PFSK-1 (cell line): ENCODE data around the gene TAC4.

Source experiments
- FOXP2 ChIP-seq: optimal IDR thresholded peaks from 2 replicates; pipeline ENCODE3; 2011; ENCODE audit warnings: borderline replicate concordance, control low read depth, inconsistent platforms; ENCODE audit not compliant: insufficient read depth; ENCODE audit errors: extremely low read length, extremely low read depth
- POLR2AphosphoS5 ChIP-seq: IDR thresholded peaks from 2 replicates; pipeline ENCODE4 v1.6.1; 2012; ENCODE audit warnings: low read depth, mild to moderate bottlenecking, control low read depth, low read length, moderate library complexity
- SIN3A ChIP-seq: IDR thresholded peaks from 2 replicates; pipeline ENCODE4 v1.6.1; 2012; ENCODE audit warnings: mild to moderate bottlenecking, low read length, moderate library complexity, borderline replicate concordance; ENCODE audit not compliant: insufficient read depth
- TAF1 ChIP-seq: IDR thresholded peaks from 2 replicates; pipeline ENCODE4 v1.6.1; 2012; ENCODE audit warnings: low read length, control low read depth, borderline replicate concordance; ENCODE audit not compliant: insufficient read depth
- TF ChIP-seq, protein P1 (sequence below), 2 experiments: IDR thresholded peaks; 2 replicates each; pipeline versions ENCODE4 v1.6.1 to v1.8.0; 2011 to 2012; ENCODE audit warnings: low read depth in 2 of 2, low read length in 2 of 2, control low read depth in 1 of 2, inconsistent platforms in 1 of 2, mild to moderate bottlenecking in 1 of 2, moderate library complexity in 1 of 2; ENCODE audit not compliant: insufficient read depth in 1 of 2

The TAC4 gene

DNA sequence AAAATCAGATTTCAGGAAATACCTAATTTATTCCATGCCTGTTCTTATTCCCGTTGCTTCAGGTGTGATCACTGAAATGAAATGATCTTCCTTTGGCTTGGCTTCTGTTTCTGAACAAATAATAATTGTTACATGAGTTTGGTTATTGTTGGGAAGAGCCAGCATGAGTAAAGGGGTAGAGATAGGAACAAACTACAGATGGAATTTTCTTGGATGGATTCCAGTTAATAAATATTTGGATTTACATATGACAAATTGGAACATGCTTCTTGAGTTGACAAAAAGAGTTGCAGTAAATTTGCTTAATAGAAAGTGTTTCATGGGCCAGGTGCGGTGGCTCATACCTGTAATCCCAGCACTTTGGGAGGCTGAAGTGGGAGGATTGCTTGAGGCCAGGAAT lies 28.2 kb downstream of the TAC4 start:
- TF ChIP-seq POLR2AphosphoS5 (no peak), FOXP2 (no peak), TAF1 (no peak)
- TF ChIP-seq, protein P1, sequence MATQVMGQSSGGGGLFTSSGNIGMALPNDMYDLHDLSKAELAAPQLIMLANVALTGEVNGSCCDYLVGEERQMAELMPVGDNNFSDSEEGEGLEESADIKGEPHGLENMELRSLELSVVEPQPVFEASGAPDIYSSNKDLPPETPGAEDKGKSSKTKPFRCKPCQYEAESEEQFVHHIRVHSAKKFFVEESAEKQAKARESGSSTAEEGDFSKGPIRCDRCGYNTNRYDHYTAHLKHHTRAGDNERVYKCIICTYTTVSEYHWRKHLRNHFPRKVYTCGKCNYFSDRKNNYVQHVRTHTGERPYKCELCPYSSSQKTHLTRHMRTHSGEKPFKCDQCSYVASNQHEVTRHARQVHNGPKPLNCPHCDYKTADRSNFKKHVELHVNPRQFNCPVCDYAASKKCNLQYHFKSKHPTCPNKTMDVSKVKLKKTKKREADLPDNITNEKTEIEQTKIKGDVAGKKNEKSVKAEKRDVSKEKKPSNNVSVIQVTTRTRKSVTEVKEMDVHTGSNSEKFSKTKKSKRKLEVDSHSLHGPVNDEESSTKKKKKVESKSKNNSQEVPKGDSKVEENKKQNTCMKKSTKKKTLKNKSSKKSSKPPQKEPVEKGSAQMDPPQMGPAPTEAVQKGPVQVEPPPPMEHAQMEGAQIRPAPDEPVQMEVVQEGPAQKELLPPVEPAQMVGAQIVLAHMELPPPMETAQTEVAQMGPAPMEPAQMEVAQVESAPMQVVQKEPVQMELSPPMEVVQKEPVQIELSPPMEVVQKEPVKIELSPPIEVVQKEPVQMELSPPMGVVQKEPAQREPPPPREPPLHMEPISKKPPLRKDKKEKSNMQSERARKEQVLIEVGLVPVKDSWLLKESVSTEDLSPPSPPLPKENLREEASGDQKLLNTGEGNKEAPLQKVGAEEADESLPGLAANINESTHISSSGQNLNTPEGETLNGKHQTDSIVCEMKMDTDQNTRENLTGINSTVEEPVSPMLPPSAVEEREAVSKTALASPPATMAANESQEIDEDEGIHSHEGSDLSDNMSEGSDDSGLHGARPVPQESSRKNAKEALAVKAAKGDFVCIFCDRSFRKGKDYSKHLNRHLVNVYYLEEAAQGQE (IDR thresholded peaks at IDR 0.05; ENCODE audit: insufficient read depth in 1 of 2, low read depth in 2 of 2, low read length in 2 of 2) = no peak

DNA sequence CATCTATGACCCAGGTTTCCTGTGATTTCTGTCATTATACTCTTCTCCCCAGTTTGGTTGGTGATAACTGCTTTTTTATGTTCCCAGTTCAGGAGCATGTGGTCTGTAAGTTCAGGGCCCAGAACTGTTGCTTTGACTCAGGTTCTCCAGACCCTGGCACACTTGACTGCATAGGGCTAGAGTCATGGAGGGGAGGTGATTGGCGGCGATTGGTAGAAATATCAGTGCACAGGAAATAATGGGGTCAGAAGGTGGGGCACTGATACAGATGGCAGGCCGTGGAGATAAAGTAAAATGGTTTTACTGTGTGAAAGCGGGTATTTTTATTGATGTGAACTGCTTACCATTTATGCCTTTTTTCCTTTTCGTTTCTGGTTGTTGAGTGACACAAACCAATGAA lies 28.7 kb downstream of the TAC4 start:
- TF ChIP-seq, protein P1 (IDR thresholded peaks at IDR 0.05; ENCODE audit: insufficient read depth in 1 of 2, low read depth in 2 of 2, low read length in 2 of 2) = no peak
- TF ChIP-seq TAF1 (no peak), FOXP2 (no peak), SIN3A (no peak), POLR2AphosphoS5 (no peak)

DNA sequence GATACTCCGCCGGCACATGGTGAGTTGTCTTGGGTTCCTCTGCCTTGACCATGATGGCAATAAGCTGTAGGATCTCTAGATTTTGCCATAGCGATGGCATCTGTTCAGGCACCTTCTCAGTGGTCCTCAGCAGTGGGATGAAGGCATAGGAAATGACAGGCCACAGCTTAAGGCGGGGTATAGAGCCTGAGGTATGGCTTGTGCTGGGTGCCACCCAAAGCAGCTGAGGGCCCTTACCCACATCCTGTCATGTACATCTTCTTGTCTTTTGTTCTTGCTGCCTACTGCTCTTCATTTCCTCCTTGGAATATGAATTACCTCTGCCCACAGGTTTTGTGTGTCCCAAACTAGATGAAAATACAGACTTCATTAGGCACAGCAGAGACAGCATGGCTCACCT lies 29.9 kb downstream of the TAC4 start:
- TF ChIP-seq TAF1 = no peak
- no peak for TF ChIP-seq FOXP2

DNA sequence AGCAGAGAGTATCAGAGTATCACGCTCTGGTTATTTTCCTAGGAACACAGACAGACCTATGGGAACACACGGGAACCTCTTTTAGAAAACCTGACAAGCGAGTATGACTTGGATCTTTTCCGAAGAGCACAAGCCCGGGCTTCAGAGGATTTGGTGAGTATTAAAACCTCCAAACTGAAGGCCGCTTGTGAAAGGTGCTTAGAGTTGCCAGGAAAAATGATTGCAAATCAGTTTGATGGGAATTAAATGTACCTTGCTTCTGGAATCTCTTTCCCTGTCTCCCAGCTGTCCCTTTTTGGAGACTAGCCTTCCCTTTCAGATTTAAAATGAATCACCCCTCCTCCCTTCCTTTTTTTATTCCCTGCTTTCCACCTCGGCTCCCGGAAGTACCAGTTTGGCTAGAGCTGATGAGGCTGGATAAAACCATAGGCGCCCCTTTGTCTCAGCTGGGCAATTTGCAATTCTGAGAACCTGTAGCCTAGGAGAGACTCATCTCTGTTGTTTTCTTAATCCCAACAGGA lies 32.0 kb downstream of the TAC4 start:
- no peak for TF ChIP-seq POLR2AphosphoS5

DNA sequence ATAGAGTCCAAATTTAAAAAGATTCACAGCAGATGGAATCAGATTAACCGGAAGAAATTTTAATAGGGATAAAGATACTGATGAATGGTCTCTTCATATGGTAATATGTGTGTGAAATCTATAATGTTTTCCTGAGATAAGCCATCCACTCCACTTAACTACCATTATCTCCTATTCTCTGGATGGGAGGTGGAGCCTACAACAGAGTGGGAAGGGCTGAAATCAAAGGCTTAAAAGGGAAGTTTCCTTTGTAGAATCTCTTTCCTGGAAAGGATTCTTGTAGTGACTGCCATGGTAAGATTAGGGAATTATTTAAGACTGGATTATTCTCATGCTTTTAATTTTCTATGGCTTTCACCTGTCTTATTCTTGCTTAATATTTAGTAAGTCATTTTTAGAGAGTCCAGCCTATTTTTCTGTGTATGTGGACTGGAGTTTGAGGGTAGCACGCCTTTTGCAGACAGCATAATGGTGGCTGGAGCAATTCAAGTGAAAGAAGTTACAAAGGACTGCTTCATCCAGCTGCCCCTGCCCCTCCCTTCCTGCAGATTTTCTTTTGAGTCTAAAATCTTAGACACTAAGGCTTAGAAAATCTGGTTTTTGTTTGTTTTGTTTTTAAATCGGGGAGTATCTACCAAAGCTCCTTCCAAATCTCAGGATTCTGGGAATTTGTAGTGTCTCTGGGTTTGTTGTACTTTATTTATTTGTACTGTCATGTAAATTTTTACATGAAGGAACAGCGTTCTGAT lies 32.9 kb downstream of the TAC4 start:
- TF ChIP-seq FOXP2 (no peak), TAF1 (no peak), SIN3A (no peak), POLR2AphosphoS5 (no peak)
- TF ChIP-seq, protein P1 (IDR thresholded peaks at IDR 0.05; ENCODE audit: insufficient read depth in 1 of 2, low read depth in 2 of 2, low read length in 2 of 2) = no peak

DNA sequence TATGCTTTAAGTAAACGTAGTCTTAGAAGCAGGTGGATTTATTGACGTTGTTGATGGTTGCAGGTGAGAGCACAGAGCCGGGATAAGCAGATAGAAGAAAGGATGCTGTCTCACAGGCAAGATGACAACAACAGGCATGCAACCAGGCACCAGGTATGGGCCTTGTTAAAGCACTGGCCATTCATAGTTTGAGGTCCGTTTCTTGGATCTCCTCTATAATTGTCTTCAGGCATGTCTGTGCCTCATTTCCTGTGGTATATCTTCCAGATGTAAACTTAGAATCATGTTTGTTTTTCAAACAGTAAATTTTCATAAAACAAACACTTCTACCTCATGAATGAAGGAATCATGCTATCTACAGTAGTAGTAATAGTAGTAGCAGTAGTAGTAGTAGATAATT lies 38.8 kb downstream of the TAC4 start:
- no peak for TF ChIP-seq TAF1
- TF ChIP-seq POLR2AphosphoS5 = no peak
- TF ChIP-seq, protein P1 (IDR thresholded peaks at IDR 0.05; ENCODE audit: insufficient read depth in 1 of 2, low read depth in 2 of 2, low read length in 2 of 2) = no peak
- TF ChIP-seq SIN3A = no peak
- TF ChIP-seq FOXP2 = no peak
